NCI-H1048 (cell line): ENCODE data around the gene USP33.
"Not testable (repeated sequence)": the region's sequence is repeated elsewhere in the genome, so short reads cannot be mapped to it uniquely, and the experiment has no call there.

Experiments
- DNase-seq: peaks from one replicate; lab custom pipeline; 2025; lab: John Stamatoyannopoulos, UW

USP33 gene

GRCh38 chr1:77739235-77739634 is 20.4 kb downstream of the USP33 start:
- no peak for DNase-seq

DNA sequence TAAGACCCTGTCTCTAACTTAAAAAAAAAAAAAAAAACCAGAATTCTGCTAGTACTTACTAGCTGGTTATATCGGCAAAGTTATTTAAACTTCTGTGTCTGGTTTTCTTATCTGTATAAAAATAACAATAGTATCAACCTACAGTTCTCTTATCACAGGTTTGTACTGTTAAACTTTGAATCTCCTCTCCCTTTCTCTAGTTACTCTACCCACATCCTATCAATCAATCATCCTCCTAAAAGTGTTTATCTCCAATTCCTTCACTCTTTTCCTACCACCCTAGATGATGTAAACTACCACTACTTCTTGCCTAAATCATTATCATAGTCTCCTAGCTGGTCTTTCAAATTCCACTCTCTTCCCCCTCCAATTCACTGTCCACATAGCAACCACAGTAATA is 27.6 kb downstream of the USP33 start:
- DNase-seq: no peak

- DNase-seq: no peak
These were observed 33.9 kb downstream of the USP33 start for GRCh38 chr1:77725706-77726105.

DNA sequence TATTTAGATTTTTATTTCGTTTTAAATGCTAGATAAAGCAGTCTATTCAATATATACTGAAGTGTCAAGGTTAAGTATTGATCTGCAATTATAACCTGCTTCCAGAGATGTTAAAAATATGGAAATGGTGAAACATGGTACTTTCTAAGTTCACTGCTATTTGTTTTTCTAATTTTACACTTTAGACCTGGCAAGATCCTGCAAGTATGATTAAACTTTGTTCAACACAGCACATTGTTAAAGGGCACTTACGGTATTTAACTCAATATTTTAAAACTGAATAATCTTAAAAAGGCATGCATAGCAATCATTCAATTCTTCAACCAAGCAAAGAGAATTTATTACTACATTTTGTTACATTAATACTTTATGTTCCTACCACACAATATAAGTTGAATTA is 41.5 kb downstream of the USP33 start:
- DNase-seq: no peak

DNA sequence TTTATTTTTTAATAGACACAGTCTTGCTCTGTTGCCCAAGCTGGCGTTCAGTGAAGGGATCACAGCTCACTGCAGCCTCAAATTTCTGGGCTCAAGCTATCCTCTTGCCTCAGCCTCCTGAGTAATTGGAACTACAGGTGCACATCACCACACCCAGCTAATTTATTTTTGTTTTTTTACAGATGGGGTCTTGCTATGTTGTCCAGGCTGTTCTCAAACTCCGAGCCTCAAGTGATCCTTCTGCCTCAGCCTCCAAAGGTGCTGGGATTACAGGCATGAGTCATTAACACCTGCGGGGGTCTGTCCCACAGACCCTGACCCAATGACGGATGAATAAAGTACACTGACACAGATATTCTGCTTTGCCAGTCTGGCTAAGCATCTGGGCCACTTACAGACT is 43.6 kb downstream of the USP33 start:
- no peak for DNase-seq

DNA sequence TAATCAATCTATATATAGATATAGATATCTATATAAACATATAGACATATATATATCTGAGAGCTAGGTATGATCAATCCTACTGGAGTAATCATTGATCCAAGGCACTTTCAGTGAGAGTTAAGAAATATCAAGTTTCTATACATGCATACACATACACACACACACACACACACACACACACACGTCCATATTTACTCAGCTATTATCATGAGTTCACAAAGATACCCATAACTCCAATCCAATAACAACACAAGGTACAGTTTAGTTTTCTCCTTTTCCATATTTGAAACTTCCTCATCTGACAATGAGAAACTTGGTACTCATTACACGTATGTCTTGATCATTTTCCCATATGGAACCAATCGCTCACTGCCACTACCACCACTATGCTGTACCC is 49.9 kb downstream of the USP33 start:
- no peak for DNase-seq

DNA sequence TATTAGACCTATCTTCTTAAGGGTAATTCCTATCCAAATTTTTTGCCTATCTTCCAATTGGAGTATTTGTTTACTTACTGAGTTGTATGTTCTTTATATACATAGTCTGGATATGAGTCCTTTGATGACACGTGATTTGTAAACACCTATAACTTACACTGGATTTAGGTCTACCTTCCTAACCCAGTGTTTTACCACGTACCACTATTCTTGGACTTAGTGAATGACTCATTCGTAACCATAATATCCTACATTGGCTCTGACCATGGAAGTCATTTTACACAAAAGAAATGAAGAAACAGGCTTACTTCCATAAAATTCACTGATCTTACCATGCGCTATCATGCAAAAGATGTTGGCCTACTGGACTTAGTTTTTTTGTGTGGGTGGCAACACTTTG is 53.3 kb downstream of the USP33 start:
- no peak for DNase-seq

- no peak for DNase-seq
These were observed 54.9 kb downstream of the USP33 start for GRCh38 chr1:77704736-77705135.

- DNase-seq: not testable (repeated sequence)
These were observed 60.0 kb downstream of the USP33 start for GRCh38 chr1:77699673-77700072.

DNA sequence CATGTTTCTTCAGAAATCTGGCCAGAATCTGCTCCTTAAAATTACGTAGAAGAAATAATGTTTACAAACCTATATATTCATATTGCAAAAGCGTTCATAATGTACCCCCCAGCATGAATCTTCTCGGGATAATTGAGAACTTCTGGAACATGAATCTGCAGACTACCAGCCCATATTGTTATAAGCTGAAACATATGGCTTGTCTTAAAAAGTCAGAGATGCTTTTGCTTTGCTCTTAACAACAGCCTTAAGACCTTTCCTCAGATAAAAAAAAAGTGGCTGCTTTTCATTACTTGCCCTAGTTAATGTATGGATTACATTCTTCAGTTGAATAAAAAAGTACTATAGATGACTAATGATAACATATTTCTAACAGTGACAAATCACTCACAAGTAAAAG is 62.2 kb downstream of the USP33 start:
- no peak for DNase-seq

- no peak for DNase-seq
These were observed 70.7 kb downstream of the USP33 start for GRCh38 chr1:77688939-77689338.

DNA sequence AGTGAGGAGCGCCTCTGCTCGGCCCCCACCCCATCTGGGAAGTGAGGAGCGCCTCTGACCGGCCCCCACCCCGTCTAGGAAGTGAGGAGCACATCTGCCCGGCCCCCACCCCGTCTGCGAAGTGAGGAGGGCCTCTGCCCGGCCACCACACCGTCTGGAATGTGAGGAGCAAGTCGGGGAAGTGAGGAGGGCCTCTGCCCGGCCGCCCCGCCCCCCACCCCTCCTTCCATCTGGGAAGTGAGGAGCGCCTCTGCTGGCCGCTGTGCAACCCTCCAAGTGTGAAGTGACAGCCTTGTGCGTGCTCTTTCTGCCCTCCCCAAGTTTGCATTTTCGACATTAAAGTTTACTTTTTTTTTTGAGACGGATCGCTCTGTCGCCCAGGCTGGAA is 72.1 kb downstream of the USP33 start:
- no peak for DNase-seq

GRCh38 chr1:77686796-77687518 is 72.7 kb downstream of the USP33 start:
- DNase-seq: no peak

GRCh38 chr1:77683160-77684148 is 76.2 kb downstream of the USP33 start:
- DNase-seq: peak; percentile 51

DNA sequence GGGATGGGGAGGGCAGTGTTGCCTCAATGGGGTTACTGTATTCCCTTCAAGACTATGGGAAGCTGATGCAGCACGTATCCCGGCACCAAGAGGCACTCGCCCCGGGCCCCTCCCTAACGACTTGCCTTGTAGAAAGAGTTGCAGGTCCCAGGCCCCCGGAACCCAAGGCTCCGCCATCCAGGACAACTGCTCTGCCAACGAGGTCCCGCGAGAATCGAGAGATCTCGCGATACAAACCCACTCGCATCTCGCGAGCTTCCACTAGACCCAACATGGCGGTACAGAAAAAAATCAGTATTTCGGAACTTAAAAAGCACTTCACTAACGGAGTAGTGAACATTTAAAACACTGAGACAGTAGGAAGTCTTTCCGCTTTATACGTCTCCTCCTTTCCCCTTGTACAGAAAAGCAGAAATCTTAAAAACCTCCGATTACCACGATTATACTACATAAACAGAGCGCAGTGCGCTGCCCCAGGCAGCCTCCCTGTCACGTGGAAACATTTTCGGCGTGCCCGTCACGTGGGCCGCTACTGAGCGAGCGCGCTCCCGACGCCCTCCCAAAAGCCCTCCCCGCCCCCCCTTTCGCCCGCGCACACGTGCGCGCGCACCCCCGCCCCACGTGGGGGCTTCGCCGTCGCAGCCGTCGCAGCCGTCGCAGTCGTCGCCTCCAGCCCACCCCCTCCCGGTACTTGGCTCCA is 77.0 kb downstream of the USP33 start, which contains the start of gene ZZZ3:
TSS of gene ZZZ3 (minus strand) at position 199 of the 700 bp plus-strand sequence. CDS start 49,304 bp downstream, outside the sequence.
- peak; percentile 87 for DNase-seq

DNA sequence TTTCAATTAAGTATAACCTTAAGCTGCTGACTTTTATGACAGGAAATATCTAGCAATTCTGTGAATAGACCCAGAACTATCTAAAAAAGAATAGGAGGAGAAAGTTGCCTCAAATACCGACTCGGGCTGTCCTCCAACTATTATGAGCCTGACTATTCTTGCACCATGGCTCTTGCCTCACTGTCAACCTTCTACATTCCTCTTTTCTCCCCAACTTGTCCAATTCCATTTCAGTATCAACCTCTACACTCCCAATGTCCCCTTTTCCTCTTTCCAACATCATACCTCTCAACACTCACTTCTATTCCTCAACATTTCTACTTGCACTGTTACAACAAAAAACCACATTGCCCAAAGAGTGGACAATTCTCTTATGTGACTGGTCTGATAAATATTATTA is 79.5 kb downstream of the USP33 start:
- no peak for DNase-seq

DNA sequence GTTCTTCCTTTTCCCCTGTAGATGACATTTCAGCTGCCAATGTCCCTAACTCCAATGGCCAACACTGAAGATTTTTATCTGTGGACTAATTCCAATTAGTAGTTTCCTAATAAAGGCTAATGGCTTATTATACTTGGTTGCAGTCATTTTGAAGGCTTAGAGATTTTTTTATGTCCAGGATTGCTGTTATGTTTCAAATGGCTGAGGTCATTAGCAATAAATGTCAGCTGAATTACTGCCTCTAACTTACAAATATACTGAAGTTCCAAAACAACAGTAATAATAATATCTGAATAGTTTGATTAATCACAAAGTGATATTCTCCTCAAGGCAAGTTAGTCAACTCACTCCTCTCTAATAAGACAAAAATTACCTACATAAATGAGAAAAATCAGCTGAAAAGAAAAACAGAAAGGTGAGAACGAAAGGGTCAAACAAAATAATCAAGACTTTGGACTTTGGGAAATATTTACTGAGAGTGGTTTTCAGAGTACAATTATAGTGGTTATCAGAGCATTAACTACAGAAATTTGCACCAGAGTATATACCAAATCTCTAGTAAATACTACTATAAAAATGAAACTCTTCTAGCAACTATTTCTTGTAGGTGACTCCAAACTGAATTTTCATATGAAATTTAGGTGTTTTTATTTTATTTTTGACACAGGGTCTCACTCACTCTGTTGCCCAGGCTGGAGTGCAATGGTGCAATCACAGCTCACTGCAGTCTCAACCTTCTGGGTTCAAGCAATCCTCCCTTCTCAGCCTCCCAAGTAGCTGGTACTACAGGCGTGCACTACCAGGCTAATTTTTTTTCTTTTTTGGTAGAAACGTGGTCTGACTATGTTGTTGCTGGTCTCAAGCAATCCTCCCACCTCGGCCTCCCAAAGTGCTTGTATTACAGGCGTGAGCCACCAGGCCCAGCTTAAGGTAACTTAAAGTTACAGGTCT is 80.7 kb downstream of the USP33 start:
- DNase-seq: no peak

DNA sequence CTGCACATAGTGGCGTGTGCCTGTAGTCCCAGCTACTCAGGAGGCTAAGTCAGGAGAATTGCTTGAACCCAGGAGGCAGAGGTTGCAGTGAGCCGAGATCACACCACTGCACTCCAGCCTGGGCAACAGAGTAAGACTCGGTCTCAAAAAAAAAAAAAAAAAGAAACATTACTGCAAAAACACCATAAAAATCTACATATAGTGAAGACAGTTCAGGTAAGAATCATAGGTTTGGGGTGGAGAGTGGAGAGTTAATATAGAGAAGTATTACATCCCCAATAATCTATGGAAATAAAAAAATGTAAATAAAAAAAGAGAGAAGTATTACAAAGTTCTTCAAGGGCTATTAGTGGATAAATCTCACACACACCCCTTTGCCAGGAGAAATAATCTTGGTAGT is 84.8 kb downstream of the USP33 start:
- not testable (repeated sequence) for DNase-seq

DNA sequence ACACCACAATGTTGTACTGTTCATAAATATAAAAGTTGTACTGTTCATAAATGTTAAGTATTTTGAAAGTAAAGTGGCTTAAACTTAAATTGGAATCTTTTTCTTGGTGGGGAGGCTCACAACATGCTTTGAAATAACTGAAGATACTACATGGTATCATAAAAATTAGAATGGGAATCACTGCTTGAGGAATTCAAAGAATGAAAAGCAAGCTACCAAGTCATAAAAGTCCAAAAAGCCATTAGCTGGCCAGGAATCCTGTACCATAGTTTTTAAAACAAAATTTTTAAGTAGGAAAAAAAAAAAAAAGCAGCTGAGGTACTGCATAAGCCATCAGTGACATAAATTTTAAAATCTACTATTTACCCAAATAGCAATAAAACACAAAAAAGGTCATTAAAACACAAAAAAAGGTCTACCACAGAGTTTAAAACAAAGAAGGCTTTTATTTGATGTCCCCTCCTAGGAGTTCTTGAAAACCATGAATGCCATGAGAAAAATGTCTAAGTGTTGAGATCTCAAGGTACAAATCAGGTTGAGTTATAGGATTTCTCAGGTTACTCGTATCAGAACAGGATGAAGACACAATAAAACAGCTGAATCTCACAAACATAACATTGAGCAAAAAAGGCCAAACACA is 85.8 kb downstream of the USP33 start:
- DNase-seq: no peak

GRCh38 chr1:77673030-77673429 is 86.6 kb downstream of the USP33 start:
- DNase-seq: no peak

GRCh38 chr1:77672374-77672773 is 87.3 kb downstream of the USP33 start:
- DNase-seq: no peak
